ENCODE data around the gene IL15RA. TPM values are rescaled to one million over a fixed set of nuclear protein-coding genes. Genes with fewer than 3 reads are reported as not detected.
"Not testable (repeated sequence)": the region's sequence is repeated elsewhere in the genome, so short reads cannot be mapped to it uniquely, and the experiment has no call there.

Gene IL15RA
- total RNA-seq, 1 experiment from 2014 or later, result 11.0 TPM

DNA sequence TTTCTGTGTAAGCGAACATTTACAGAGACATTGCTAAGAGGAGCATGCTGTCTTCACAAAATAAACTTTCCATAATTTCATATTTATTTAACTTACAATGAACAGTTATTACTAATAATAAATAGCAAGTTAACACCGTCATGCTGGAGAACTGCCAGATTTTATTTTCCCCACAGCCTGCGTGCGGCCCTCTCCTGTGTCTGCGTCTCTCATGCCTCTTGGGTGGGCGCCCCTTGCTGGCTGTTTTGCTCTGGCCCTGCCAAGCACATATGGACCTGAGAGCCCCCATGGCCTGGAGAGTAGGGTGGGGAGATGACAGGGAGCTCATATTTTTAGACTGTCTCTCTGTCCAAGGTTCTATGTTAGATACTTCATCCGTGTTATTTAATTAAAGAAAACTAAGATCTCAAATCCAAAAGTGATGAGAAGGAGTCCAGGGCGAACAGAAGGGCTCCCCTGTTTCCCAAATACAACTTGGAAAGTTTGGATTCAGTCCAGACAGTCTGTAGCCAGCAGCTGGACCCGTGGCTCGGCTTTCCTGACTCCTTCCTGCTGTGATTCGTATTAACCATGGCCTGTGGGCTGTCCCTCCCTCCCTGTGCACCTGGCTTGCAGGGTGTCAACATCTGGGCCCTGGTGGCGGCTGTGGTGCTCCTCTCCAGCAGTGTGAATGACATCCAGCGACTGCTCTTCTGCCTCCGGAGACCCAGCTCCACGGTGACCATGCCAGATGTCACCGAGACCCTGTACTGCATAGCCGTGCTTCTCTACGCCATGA is 66.8 kb downstream of the IL15RA start:
- DNase-seq (ENCODE audit: low read depth, low spot score) (no peak), ATAC-seq (no peak)
- POLR2A ChIA-PET, result interaction anchor here (0.5 kb wide), 1 partner anchor 579 kb away, joined by 3 read pairs; no protein-coding TSS in a partner anchor
- no peak for TF ChIP-seq SIN3A (IDR thresholded peaks at IDR 0.05; ENCODE audit: borderline replicate concordance, insufficient read depth, low read depth, low read length)
- TF ChIP-seq TCF7L2 (IDR thresholded peaks at IDR 0.05; ENCODE audit: low read depth, low read length), result no peak
- TF ChIP-seq, protein P1, sequence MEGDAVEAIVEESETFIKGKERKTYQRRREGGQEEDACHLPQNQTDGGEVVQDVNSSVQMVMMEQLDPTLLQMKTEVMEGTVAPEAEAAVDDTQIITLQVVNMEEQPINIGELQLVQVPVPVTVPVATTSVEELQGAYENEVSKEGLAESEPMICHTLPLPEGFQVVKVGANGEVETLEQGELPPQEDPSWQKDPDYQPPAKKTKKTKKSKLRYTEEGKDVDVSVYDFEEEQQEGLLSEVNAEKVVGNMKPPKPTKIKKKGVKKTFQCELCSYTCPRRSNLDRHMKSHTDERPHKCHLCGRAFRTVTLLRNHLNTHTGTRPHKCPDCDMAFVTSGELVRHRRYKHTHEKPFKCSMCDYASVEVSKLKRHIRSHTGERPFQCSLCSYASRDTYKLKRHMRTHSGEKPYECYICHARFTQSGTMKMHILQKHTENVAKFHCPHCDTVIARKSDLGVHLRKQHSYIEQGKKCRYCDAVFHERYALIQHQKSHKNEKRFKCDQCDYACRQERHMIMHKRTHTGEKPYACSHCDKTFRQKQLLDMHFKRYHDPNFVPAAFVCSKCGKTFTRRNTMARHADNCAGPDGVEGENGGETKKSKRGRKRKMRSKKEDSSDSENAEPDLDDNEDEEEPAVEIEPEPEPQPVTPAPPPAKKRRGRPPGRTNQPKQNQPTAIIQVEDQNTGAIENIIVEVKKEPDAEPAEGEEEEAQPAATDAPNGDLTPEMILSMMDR (IDR thresholded peaks at IDR 0.05), result no peak
- no peak for TF ChIP-seq POLR2AphosphoS5 (IDR thresholded peaks at IDR 0.05; ENCODE audit: low read depth, low read length)
- TF ChIP-seq, protein P2, sequence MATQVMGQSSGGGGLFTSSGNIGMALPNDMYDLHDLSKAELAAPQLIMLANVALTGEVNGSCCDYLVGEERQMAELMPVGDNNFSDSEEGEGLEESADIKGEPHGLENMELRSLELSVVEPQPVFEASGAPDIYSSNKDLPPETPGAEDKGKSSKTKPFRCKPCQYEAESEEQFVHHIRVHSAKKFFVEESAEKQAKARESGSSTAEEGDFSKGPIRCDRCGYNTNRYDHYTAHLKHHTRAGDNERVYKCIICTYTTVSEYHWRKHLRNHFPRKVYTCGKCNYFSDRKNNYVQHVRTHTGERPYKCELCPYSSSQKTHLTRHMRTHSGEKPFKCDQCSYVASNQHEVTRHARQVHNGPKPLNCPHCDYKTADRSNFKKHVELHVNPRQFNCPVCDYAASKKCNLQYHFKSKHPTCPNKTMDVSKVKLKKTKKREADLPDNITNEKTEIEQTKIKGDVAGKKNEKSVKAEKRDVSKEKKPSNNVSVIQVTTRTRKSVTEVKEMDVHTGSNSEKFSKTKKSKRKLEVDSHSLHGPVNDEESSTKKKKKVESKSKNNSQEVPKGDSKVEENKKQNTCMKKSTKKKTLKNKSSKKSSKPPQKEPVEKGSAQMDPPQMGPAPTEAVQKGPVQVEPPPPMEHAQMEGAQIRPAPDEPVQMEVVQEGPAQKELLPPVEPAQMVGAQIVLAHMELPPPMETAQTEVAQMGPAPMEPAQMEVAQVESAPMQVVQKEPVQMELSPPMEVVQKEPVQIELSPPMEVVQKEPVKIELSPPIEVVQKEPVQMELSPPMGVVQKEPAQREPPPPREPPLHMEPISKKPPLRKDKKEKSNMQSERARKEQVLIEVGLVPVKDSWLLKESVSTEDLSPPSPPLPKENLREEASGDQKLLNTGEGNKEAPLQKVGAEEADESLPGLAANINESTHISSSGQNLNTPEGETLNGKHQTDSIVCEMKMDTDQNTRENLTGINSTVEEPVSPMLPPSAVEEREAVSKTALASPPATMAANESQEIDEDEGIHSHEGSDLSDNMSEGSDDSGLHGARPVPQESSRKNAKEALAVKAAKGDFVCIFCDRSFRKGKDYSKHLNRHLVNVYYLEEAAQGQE (IDR thresholded peaks at IDR 0.05; ENCODE audit: insufficient read depth in 1 of 2, low read depth in 2 of 2, low read length in 1 of 2), result no peak
- in situ Hi-C loops (cut with HindIII; ENCODE audit: low pct_unique_long_range_greater_than_20kb, low sequenced_read_pairs), result no loop called here
- Histone ChIP-seq H3K27ac (ENCODE audit: low read length) (no peak overlapping the region), H3K9me3 (ENCODE audit: control insufficient read depth, insufficient read depth, low read depth, low read length) (no peaks in the 10 kb centered on the region), H3K36me3 (ENCODE audit: control insufficient read depth, insufficient read depth, low read length) (no peaks in the 10 kb centered on the region), H3K4me1 (ENCODE audit: control insufficient read depth, insufficient read depth, low read length) (no peaks in the 10 kb centered on the region), H3K4me3 (ENCODE audit: low read depth in 2 of 2, low read length in 2 of 2) (no peak overlapping the region), H3K27me3 (ENCODE audit: control insufficient read depth, insufficient read depth, low read length) (no peaks in the 10 kb centered on the region)
- CTCF ChIA-PET, result no interaction called here
- intact Hi-C loops (cut with micrococcal nuclease; ENCODE audit: unreplicated experiment), result no loop called here
- no TSS peak for BruUV-seq (replicated peaks)

DNA sequence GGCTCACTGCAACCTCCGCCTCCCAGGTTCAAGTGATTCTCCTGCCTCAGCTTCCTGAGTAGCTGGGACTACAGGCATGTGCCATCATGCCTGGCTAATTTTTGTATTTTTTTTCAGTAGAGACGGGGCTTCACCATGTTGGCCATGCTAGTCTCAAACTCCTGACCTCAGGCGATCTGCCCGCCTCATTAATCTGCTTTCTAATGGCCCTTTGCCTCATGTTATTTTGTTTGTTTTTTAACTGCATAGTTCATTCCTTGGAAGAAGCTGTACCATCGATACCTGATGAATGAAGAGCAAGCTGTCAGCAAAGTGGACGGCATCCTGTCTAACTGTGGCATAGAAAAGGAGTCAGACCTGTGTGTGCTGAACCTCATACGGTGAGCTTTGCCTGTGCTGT is 68.7 kb downstream of the IL15RA start:
- H3K4me1 ChIP-seq (ENCODE audit: control insufficient read depth, insufficient read depth, low read length); in situ Hi-C loops (cut with HindIII; ENCODE audit: low pct_unique_long_range_greater_than_20kb, low sequenced_read_pairs); H3K9me3 ChIP-seq (ENCODE audit: control insufficient read depth, insufficient read depth, low read depth, low read length); H3K27ac ChIP-seq (ENCODE audit: low read length); CTCF ChIA-PET; ATAC-seq; BruUV-seq (replicated peaks); H3K4me3 ChIP-seq (ENCODE audit: low read depth in 2 of 2, low read length in 2 of 2); H3K27me3 ChIP-seq (ENCODE audit: control insufficient read depth, insufficient read depth, low read length); H3K36me3 ChIP-seq (ENCODE audit: control insufficient read depth, insufficient read depth, low read length); POLR2A ChIA-PET; intact Hi-C loops (cut with micrococcal nuclease; ENCODE audit: unreplicated experiment); DNase-seq (ENCODE audit: low read depth, low spot score): not testable (repeated sequence)

DNA sequence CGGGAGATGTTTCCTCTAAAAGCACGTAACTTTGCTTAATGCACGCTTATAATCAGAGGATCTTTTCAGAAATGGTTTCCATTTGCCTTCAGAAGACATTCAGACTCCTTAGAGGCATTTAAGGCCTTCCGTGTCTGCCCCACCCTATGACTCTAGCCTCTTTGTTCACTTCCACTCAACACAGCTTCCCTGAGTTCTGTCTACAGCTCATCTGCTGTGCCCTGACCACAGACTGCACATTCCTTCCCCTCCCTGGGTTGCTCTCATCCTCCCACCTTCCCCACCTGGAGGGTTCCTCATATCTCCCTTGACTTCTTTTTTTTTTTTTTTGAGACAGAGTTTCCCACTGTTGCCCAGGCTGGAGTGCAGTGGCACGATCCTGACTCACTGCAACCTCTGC is 70.7 kb downstream of the IL15RA start:
- no peaks in the 10 kb centered on the region for H3K27me3 ChIP-seq (ENCODE audit: control insufficient read depth, insufficient read depth, low read length)
- BruUV-seq (replicated peaks), result no TSS peak
- no peaks in the 10 kb centered on the region for H3K9me3 ChIP-seq (ENCODE audit: control insufficient read depth, insufficient read depth, low read depth, low read length)
- H3K27ac ChIP-seq (ENCODE audit: low read length), result no peak overlapping the region
- ATAC-seq, result no peak
- DNase-seq (ENCODE audit: low read depth, low spot score), result no peak
- TF ChIP-seq TCF7L2 (IDR thresholded peaks at IDR 0.05; ENCODE audit: low read depth, low read length) (no peak), SIN3A (IDR thresholded peaks at IDR 0.05; ENCODE audit: borderline replicate concordance, insufficient read depth, low read depth, low read length) (no peak), POLR2AphosphoS5 (IDR thresholded peaks at IDR 0.05; ENCODE audit: low read depth, low read length) (no peak)
- TF ChIP-seq, protein P1 (IDR thresholded peaks at IDR 0.05), result no peak
- TF ChIP-seq, protein P2 (IDR thresholded peaks at IDR 0.05; ENCODE audit: insufficient read depth in 1 of 2, low read depth in 2 of 2, low read length in 1 of 2), result no peak
- in situ Hi-C loops (cut with HindIII; ENCODE audit: low pct_unique_long_range_greater_than_20kb, low sequenced_read_pairs), result no loop called here
- H3K4me1 ChIP-seq (ENCODE audit: control insufficient read depth, insufficient read depth, low read length), result no peaks in the 10 kb centered on the region
- ChIA-PET CTCF (no interaction called here), POLR2A (no interaction called here)
- no peaks in the 10 kb centered on the region for H3K36me3 ChIP-seq (ENCODE audit: control insufficient read depth, insufficient read depth, low read length)
- no peak overlapping the region for H3K4me3 ChIP-seq (ENCODE audit: low read depth in 2 of 2, low read length in 2 of 2)
- intact Hi-C loops (cut with micrococcal nuclease; ENCODE audit: unreplicated experiment), result no loop called here
